Gastrocnemius medialis (tissue), 4 donors: ENCODE measurements around the gene LCN15.

Experiments
- CTCF ChIP-seq, 5 experiments: fragments of 450-650 bp in 3 of 5; fragments of 200-600 bp in 2 of 5; sonication (generic) in 2 of 5; IDR thresholded peaks in 4 of 5; conservative IDR thresholded peaks in 1 of 5; 1 replicate in 4 of 5; 2 replicates in 1 of 5; pipeline ENCODE4 v1.5.1; 2016 to 2019; ENCODE audit warnings: antibody characterized with exemption in 5 of 5, mild to moderate bottlenecking in 3 of 5, moderate library complexity in 3 of 5
- POLR2A ChIP-seq, 2 donors: fragments of 450-650 bp; IDR thresholded peaks; one replicate each; pipeline ENCODE4 v1.6.1; 2017; ENCODE audit warnings: antibody characterized with exemption in 2 of 2, mild to moderate bottlenecking in 2 of 2, moderate library complexity in 2 of 2

- TF ChIP-seq CTCF (IDR thresholded peaks at IDR 0.05 in 4 of 5, conservative IDR thresholded peaks at IDR 0.05 in 1 of 5) = no peak
- no peak for TF ChIP-seq POLR2A (IDR thresholded peaks at IDR 0.05)
Measured at GRCh38 chr9:136720251-136720897, 43.9 kb downstream of the LCN15 start.
